Right forelimb (tissue), 1 donor: Measurements from ENCODE around the gene FAM177B.
"Not testable (repeated sequence)": the region's sequence is repeated elsewhere in the genome, so short reads cannot be mapped to it uniquely, and the experiment has no call there.

Experiments
- DNase-seq: peaks from one replicate; pipeline ENCODE4 v3.0.0-alpha.2; 2018

The FAM177B gene

GRCh38 chr1:222741630-222742457, 4.8 kb downstream of the FAM177B start:
- not testable (repeated sequence) for DNase-seq

GRCh38 chr1:222749927-222750326, 12.9 kb downstream of the FAM177B start:
- DNase-seq: no peak

- no peak for DNase-seq
Observed at GRCh38 chr1:222750651-222751050, 13.6 kb downstream of the FAM177B start.

GRCh38 chr1:222751255-222751654, 14.3 kb downstream of the FAM177B start:
- DNase-seq: no peak

GRCh38 chr1:222754366-222755139, 17.6 kb downstream of the FAM177B start:
- peak; percentile 62 for DNase-seq

- peak; percentile 60 for DNase-seq
Observed at GRCh38 chr1:222757646-222758268, 20.8 kb downstream of the FAM177B start.

- no peak for DNase-seq
Observed at GRCh38 chr1:222759451-222760035, 22.5 kb downstream of the FAM177B start.

GRCh38 chr1:222761083-222761482, 24.1 kb downstream of the FAM177B start:
- DNase-seq: no peak

GRCh38 chr1:222762178-222762577, 25.2 kb downstream of the FAM177B start:
- DNase-seq: not testable (repeated sequence)

GRCh38 chr1:222767152-222767571, 30.2 kb downstream of the FAM177B start:
- no peak for DNase-seq

GRCh38 chr1:222768592-222768991, 31.6 kb downstream of the FAM177B start:
- DNase-seq: no peak

GRCh38 chr1:222769181-222769580, 32.2 kb downstream of the FAM177B start:
- no peak for DNase-seq

GRCh38 chr1:222769971-222770620, 33.1 kb downstream of the FAM177B start:
- no peak for DNase-seq

- DNase-seq: no peak
Observed at GRCh38 chr1:222772996-222773379, 36.0 kb downstream of the FAM177B start.

GRCh38 chr1:222777463-222777862, 40.5 kb downstream of the FAM177B start:
- no peak for DNase-seq

GRCh38 chr1:222777977-222778376, 41.0 kb downstream of the FAM177B start:
- no peak for DNase-seq

- DNase-seq: no peak
Observed at GRCh38 chr1:222781251-222781650, 44.2 kb downstream of the FAM177B start.

- DNase-seq: no peak
Observed at GRCh38 chr1:222783051-222783450, 46.0 kb downstream of the FAM177B start.

- no peak for DNase-seq
Observed at GRCh38 chr1:222784371-222784770, 47.4 kb downstream of the FAM177B start.

GRCh38 chr1:222784916-222785315, 47.9 kb downstream of the FAM177B start:
- no peak for DNase-seq

- DNase-seq: no peak
Observed at GRCh38 chr1:222785529-222785928, 48.5 kb downstream of the FAM177B start.

- DNase-seq: no peak
Observed at GRCh38 chr1:222786121-222786520, 49.1 kb downstream of the FAM177B start.

- DNase-seq: no peak
Observed at GRCh38 chr1:222787729-222788128, 50.7 kb downstream of the FAM177B start.
